Body of pancreas (tissue), 4 donors: ENCODE results near the gene BMP10. TPM values are rescaled to one million over a fixed set of nuclear protein-coding genes. Genes with fewer than 3 reads are reported as not detected.
A peak's percentile ranks its signal among the peaks of the same experiment; 100 is the strongest.

Experiments used
- ATAC-seq: fragments of 150-250 bp; one replicate; pipeline ENCODE4 v1.9.1; 2016
- DNase-seq, 4 donors: peaks; one replicate each; pipeline ENCODE4 v3.0.0-alpha.2; 2019
- H3K27ac ChIP-seq, 4 donors: fragments of 200-600 bp; sonication (generic); 1 replicate in 3 of 4; 2 replicates in 1 of 4; pipeline versions ENCODE4 v1.5.1 to v1.6.1; 2016 to 2019; ENCODE audit warnings: mild to moderate bottlenecking in 1 of 4, mixed read lengths in 1 of 4, moderate library complexity in 1 of 4
- H3K27me3 ChIP-seq, 2 donors: fragments of 200-600 bp; sonication (generic); one replicate each; pipeline ENCODE4 v1.6.0; 2016; ENCODE audit warnings: mild to moderate bottlenecking in 1 of 2
- H3K36me3 ChIP-seq, 2 donors: fragments of 200-600 bp; sonication (generic); replicated peaks in 1 of 2; 2 replicates each; pipeline ENCODE4 v1.5.1; 2016; ENCODE audit warnings: low read depth in 2 of 2; ENCODE audit not compliant: insufficient read depth in 1 of 2
- H3K4me1 ChIP-seq: fragments of 200-600 bp; sonication (generic); one replicate; pipeline ENCODE4 v1.6.0; 2016
- H3K4me3 ChIP-seq, 2 donors: fragments of 200-600 bp; sonication (generic); 1 replicate in 1 of 2; 2 replicates in 1 of 2; pipeline ENCODE4 v1.5.1; 2016 to 2019
- H3K9me3 ChIP-seq, 3 donors: fragments of 200-600 bp; sonication (generic); 1 replicate in 2 of 3; 2 replicates in 1 of 3; pipeline ENCODE4 v1.5.1; 2016
- CTCF ChIP-seq, 7 experiments: fragments of 450-650 bp in 4 of 7; fragments of 200-600 bp in 3 of 7; sonication (generic) in 3 of 7; IDR thresholded peaks; one replicate each; pipeline ENCODE4 v1.5.1; 2016 to 2019; ENCODE audit warnings: antibody characterized with exemption in 7 of 7
- POLR2A ChIP-seq, 3 donors: fragments of 450-650 bp; IDR thresholded peaks; one replicate each; pipeline ENCODE4 v1.6.1; 2016; ENCODE audit warnings: antibody characterized with exemption in 3 of 3, mild to moderate bottlenecking in 2 of 3
- WGBS, 2 donors: methylation state at CpG; one replicate each; pipeline ENCODE4 v1.1.5; 2017; 5-methylcytosine and 5-hydroxymethylcytosine counted together
- intact Hi-C: fragments of 100-400 bp; cut with DNase I; formaldehyde crosslinking; loops from one replicate; pipeline ENCODE4 v1.15.1; 2023
- total RNA-seq, 2 donors: library from RNA; depleted of rRNA; stranded (reverse); fragments of >200 nt; gene quantifications; one replicate each; pipeline ENCODE4 v1.1.0, GENCODE V29; 2016

The BMP10 gene
- total RNA-seq, 2 donors from 2014 or later, result not detected

GRCh38 chr2:68916226-68916625 is 45.0 kb upstream of the BMP10 start:
- Histone ChIP-seq H3K27ac (no peak overlapping the region), H3K4me3 (no peak overlapping the region), H3K27me3 (no peaks in the 10 kb centered on the region), H3K9me3 (no peaks in the 10 kb centered on the region), H3K36me3 (no peaks in the 10 kb centered on the region), H3K4me1 (peaks cover 16% of the 10 kb centered on the region)
- 6 to 8% methylated on average over 1 of the region's 1 CpG for WGBS, 2 donors
- ATAC-seq (no peak), DNase-seq (peak in 1 of 4 donors; percentile 19)
- intact Hi-C loops, result no loop called here
- TF ChIP-seq POLR2A (IDR thresholded peaks at IDR 0.05) (no peak), CTCF (IDR thresholded peaks at IDR 0.05) (no peak)

- ATAC-seq (no peak), DNase-seq (no peak)
- intact Hi-C loops, result no loop called here
These were observed 44.2 kb upstream of the BMP10 start for GRCh38 chr2:68915393-68915792.

GRCh38 chr2:68913359-68913758 is 42.2 kb upstream of the BMP10 start:
- TF ChIP-seq CTCF (IDR thresholded peaks at IDR 0.05) (no peak), POLR2A (IDR thresholded peaks at IDR 0.05) (no peak)
- 88 to 89% methylated on average over 3 of the region's 3 CpGs for WGBS, 2 donors
- intact Hi-C loops, result no loop called here
- Histone ChIP-seq H3K9me3 (no peaks in the 10 kb centered on the region), H3K4me1 (peaks cover 10% of the 10 kb centered on the region), H3K36me3 (no peaks in the 10 kb centered on the region), H3K27me3 (no peaks in the 10 kb centered on the region), H3K4me3 (no peak overlapping the region), H3K27ac (no peak overlapping the region)
- no peak for DNase-seq
- no peak for ATAC-seq

More at GRCh38 chr2:68915393-68915792, 44.2 kb upstream of the BMP10 start:
- Histone ChIP-seq H3K4me1 (peaks cover 9% of the 10 kb centered on the region), H3K4me3 (no peak overlapping the region), H3K27ac (no peak overlapping the region), H3K27me3 (no peaks in the 10 kb centered on the region), H3K9me3 (no peaks in the 10 kb centered on the region), H3K36me3 (no peaks in the 10 kb centered on the region)
- TF ChIP-seq POLR2A (IDR thresholded peaks at IDR 0.05) (no peak), CTCF (IDR thresholded peaks at IDR 0.05) (no peak)
- 96% methylated on average over 4 of the region's 4 CpGs for WGBS, 2 donors

- Histone ChIP-seq H3K36me3 (no peaks in the 10 kb centered on the region), H3K4me1 (peaks cover 16% of the 10 kb centered on the region), H3K9me3 (no peaks in the 10 kb centered on the region), H3K27ac (no peak overlapping the region), H3K4me3 (no peak overlapping the region), H3K27me3 (no peaks in the 10 kb centered on the region)
- no peak for ATAC-seq
- intact Hi-C loops, result no loop called here
- WGBS, 2 donors, result 31 to 32% methylated on average over 2 of the region's 2 CpGs
- TF ChIP-seq CTCF (IDR thresholded peaks at IDR 0.05) (no peak), POLR2A (IDR thresholded peaks at IDR 0.05) (no peak)
- DNase-seq, result no peak
These were observed 41.5 kb upstream of the BMP10 start for GRCh38 chr2:68912732-68913131.

GRCh38 chr2:68912111-68912510 is 40.9 kb upstream of the BMP10 start:
- 90 to 93% methylated on average over 3 of the region's 3 CpGs for WGBS, 2 donors
- no peak for ATAC-seq

More at GRCh38 chr2:68912111-68912510, 40.9 kb upstream of the BMP10 start:
- Histone ChIP-seq H3K9me3 (no peaks in the 10 kb centered on the region), H3K4me3 (no peak overlapping the region), H3K27ac (no peak overlapping the region), H3K4me1 (peaks cover 16% of the 10 kb centered on the region), H3K27me3 (no peaks in the 10 kb centered on the region), H3K36me3 (no peaks in the 10 kb centered on the region)
- DNase-seq, result no peak
- no peak for TF ChIP-seq POLR2A (IDR thresholded peaks at IDR 0.05)
- intact Hi-C loops, result no loop called here
